ENCODE results near the gene PER3.

- TF ChIP-seq POLR2A (IDR thresholded peaks at IDR 0.05; ENCODE audit: control extremely low read depth in 1 of 2, low read depth in 2 of 2, low read length in 2 of 2), result no peak
- TF ChIP-seq, protein P1, sequence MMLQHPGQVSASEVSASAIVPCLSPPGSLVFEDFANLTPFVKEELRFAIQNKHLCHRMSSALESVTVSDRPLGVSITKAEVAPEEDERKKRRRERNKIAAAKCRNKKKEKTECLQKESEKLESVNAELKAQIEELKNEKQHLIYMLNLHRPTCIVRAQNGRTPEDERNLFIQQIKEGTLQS (IDR thresholded peaks at IDR 0.05; ENCODE audit: insufficient read depth, low read depth, low read length), result no peak
- no peak for TF ChIP-seq RAD21 (IDR thresholded peaks at IDR 0.05 in 1 of 2, conservative IDR thresholded peaks at IDR 0.05 in 1 of 2; ENCODE audit: low read depth in 2 of 2, low read length in 2 of 2)
- TF ChIP-seq RFX5 (IDR thresholded peaks at IDR 0.05; ENCODE audit: borderline replicate concordance, low read depth, low read length), result no peak
- no peak for TF ChIP-seq CTCF (IDR thresholded peaks at IDR 0.05; ENCODE audit: control extremely low read depth in 1 of 3, insufficient read depth in 1 of 3, low read depth in 1 of 3, low read length in 3 of 3)
- TF ChIP-seq CREB1 (IDR thresholded peaks at IDR 0.05), result no peak
- no peak for TF ChIP-seq TBP (IDR thresholded peaks at IDR 0.05; ENCODE audit: low read depth, low read length)
- TF ChIP-seq GABPA (IDR thresholded peaks at IDR 0.05; ENCODE audit: borderline replicate concordance, insufficient read depth, low read length), result no peak
- TF ChIP-seq TAF1 (IDR thresholded peaks at IDR 0.05; ENCODE audit: low read depth, low read length), result no peak
Observed at GRCh38 chr1:7810395-7810794, 26.3 kb downstream of the PER3 start.

All from H1 (cell line).